ENCODE data around the gene GDNF.
"Not testable (repeated sequence)": the region's sequence is repeated elsewhere in the genome, so short reads cannot be mapped to it uniquely, and the experiment has no call there.

Gene GDNF

DNA sequence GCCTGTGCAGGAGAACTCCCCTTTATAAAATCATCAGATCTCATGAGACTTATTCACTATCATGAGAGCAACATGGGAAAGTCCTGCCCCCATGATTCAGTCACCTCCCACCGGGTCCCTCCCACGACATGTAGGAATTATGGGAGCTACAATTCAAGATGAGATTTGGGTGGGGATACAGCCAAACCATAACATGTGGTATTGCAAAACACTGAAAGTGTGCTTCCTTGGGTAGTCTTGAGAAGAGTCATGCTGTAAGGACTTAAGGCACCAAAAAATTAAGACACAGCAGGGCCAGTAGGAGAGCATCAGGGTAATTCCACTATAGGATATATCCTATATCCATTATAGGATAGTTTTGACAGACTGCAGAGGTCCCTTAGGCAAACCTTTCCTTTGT is 29.4 kb upstream of the GDNF start:
- TF ChIP-seq, protein P1, sequence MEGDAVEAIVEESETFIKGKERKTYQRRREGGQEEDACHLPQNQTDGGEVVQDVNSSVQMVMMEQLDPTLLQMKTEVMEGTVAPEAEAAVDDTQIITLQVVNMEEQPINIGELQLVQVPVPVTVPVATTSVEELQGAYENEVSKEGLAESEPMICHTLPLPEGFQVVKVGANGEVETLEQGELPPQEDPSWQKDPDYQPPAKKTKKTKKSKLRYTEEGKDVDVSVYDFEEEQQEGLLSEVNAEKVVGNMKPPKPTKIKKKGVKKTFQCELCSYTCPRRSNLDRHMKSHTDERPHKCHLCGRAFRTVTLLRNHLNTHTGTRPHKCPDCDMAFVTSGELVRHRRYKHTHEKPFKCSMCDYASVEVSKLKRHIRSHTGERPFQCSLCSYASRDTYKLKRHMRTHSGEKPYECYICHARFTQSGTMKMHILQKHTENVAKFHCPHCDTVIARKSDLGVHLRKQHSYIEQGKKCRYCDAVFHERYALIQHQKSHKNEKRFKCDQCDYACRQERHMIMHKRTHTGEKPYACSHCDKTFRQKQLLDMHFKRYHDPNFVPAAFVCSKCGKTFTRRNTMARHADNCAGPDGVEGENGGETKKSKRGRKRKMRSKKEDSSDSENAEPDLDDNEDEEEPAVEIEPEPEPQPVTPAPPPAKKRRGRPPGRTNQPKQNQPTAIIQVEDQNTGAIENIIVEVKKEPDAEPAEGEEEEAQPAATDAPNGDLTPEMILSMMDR (IDR thresholded peaks at IDR 0.05) = no peak
- no peak overlapping the region for H3K27ac ChIP-seq
- peaks cover 25% of the 10 kb centered on the region for H3K27me3 ChIP-seq
- no peaks in the 10 kb centered on the region for H3K36me3 ChIP-seq
- no peak overlapping the region for H3K4me3 ChIP-seq (ENCODE audit: low read depth in 1 of 2, low read length in 1 of 2)
- no peaks in the 10 kb centered on the region for H3K9me3 ChIP-seq
- no peaks in the 10 kb centered on the region for H3K4me1 ChIP-seq (ENCODE audit: control insufficient read depth in 1 of 2, insufficient read depth in 1 of 2, low read depth in 1 of 2, low read length in 1 of 2)

DNA sequence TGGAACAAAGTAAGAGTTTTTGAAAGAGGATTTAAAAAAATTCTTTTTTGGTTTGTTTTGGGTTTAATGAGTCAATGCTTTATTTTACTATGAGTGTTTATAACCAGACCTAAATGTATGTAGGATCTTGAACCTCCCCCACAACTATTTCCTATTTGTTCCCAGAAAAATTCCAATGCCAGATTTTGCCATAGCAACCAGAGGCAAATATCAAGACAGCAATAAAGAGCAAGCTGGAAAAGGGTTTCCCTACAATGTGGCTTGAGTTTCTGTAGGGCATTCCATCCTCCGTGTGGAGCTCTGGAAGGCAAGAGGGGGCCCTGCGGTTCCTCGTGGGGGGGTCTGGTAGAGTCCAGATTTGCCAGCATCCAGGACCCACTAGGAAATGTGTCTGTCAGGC is 27.8 kb upstream of the GDNF start:
- Histone ChIP-seq H3K4me3 (ENCODE audit: low read depth in 1 of 2, low read length in 1 of 2) (no peak overlapping the region), H3K4me1 (ENCODE audit: control insufficient read depth in 1 of 2, insufficient read depth in 1 of 2, low read depth in 1 of 2, low read length in 1 of 2) (no peaks in the 10 kb centered on the region), H3K27me3 (peaks cover 25% of the 10 kb centered on the region), H3K36me3 (no peaks in the 10 kb centered on the region), H3K9me3 (no peaks in the 10 kb centered on the region), H3K27ac (no peak overlapping the region)
- TF ChIP-seq, protein P1 (IDR thresholded peaks at IDR 0.05) = no peak

DNA sequence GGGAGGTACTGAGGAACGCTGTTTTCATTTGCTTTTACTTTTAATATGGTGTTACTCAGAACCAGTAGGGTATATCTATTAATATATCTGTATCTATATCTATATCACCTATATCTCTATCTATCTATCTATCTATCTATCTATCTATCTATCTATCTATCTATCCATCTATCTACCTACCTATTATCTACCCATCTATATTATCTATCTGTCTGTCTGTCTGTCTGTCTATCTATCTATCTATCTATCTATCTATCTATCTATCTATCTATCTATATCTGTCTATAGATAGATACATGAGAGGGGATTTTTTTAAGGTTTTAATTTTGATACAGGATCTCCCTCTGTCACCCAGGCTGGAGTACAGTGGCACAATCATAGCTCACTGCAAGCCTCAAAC is 23.1 kb upstream of the GDNF start:
- not testable (repeated sequence) for H3K4me1 ChIP-seq (ENCODE audit: control insufficient read depth in 1 of 2, insufficient read depth in 1 of 2, low read depth in 1 of 2, low read length in 1 of 2); H3K36me3 ChIP-seq; H3K27ac ChIP-seq; H3K4me3 ChIP-seq (ENCODE audit: low read depth in 1 of 2, low read length in 1 of 2); H3K9me3 ChIP-seq
- H3K27me3 ChIP-seq = peaks cover 12% of the 10 kb centered on the region

DNA sequence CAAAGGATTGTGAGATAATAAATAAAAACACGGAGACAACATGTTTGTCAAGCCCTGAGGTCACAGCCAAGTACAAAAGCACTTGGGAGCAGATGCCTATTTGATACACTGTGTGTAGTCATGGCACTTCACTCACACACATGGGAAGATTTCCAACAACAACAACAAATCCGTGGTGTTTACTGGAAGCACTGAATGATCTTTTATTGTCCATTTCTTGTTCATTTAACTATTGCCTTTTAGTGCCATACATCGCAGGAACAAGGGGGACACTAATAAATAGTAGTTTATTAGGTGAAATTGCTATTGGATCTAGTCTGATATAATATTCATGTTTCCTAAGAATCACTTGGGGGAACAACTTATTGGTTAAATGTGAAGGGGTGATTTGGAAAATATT is 20.4 kb upstream of the GDNF start:
- H3K4me1 ChIP-seq (ENCODE audit: control insufficient read depth in 1 of 2, insufficient read depth in 1 of 2, low read depth in 1 of 2, low read length in 1 of 2) = no peaks in the 10 kb centered on the region
- TF ChIP-seq, protein P1 (IDR thresholded peaks at IDR 0.05) = no peak
- no peak overlapping the region for H3K4me3 ChIP-seq (ENCODE audit: low read depth in 1 of 2, low read length in 1 of 2)
- H3K9me3 ChIP-seq = no peaks in the 10 kb centered on the region
- H3K36me3 ChIP-seq = no peaks in the 10 kb centered on the region
- H3K27me3 ChIP-seq = peaks cover 21% of the 10 kb centered on the region
- H3K27ac ChIP-seq = no peak overlapping the region

DNA sequence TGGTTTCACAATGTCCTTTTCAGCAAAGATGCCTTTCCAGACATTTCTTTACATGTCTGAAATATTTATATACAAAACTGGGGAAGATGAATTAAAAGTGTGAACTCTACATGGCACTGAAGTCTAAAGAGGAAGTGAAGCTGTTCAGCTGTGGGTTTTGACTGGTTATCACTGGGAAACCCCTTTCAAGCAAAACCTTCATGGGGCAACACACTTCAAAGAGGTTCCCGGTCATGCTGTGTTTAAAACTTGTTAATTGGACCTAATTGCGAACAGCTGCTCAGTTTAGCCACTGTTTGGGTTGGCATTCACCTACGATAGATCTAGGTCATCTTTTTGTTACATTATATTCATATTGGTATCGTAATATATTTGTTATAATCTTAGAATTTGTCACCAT is 20.0 kb upstream of the GDNF start:
- TF ChIP-seq, protein P1 (IDR thresholded peaks at IDR 0.05) = no peak
- H3K4me1 ChIP-seq (ENCODE audit: control insufficient read depth in 1 of 2, insufficient read depth in 1 of 2, low read depth in 1 of 2, low read length in 1 of 2) = no peaks in the 10 kb centered on the region
- H3K27ac ChIP-seq = no peak overlapping the region
- H3K27me3 ChIP-seq = peaks cover 25% of the 10 kb centered on the region
- H3K36me3 ChIP-seq = no peaks in the 10 kb centered on the region
- no peak overlapping the region for H3K4me3 ChIP-seq (ENCODE audit: low read depth in 1 of 2, low read length in 1 of 2)
- no peaks in the 10 kb centered on the region for H3K9me3 ChIP-seq

DNA sequence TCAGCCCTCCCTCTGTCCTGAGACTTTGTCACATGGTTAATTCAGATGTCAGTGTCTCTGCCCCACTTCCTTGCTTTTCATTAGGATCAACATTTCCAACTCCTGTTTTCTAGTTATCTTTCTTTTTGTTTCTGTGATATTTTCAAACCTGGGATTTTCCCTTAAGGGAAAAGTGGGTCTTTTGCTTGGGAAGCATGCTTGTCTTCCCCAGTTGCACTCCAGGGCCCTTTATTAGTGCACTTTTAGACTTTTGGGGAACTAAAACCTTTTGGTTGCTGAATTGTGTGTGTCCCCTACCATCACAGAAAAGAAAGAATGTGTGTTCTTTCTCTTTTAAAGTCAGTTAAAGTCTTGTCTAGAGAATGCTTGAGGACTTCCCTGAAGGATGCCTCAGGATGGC is 18.4 kb upstream of the GDNF start:
- peaks cover 35% of the 10 kb centered on the region for H3K27me3 ChIP-seq
- no peaks in the 10 kb centered on the region for H3K36me3 ChIP-seq
- TF ChIP-seq, protein P1 (IDR thresholded peaks at IDR 0.05) = no peak
- no peak overlapping the region for H3K4me3 ChIP-seq (ENCODE audit: low read depth in 1 of 2, low read length in 1 of 2)
- H3K27ac ChIP-seq = no peak overlapping the region
- no peaks in the 10 kb centered on the region for H3K9me3 ChIP-seq
- no peaks in the 10 kb centered on the region for H3K4me1 ChIP-seq (ENCODE audit: control insufficient read depth in 1 of 2, insufficient read depth in 1 of 2, low read depth in 1 of 2, low read length in 1 of 2)

Measured in neutrophil (primary cell).